K562 (cell line): Measurements from ENCODE around the gene SLC12A1. TPM values are rescaled to one million over a fixed set of nuclear protein-coding genes. Genes with fewer than 3 reads are reported as not detected.

Experiments
- SREBF1 ChIP-seq: fragments of 150-350 bp; IDR thresholded peaks from 2 replicates; pipeline ENCODE4 v1.6.1; 2014; ENCODE audit warnings: antibody characterized with exemption, low read depth, low read length, borderline replicate concordance
- polyA plus RNA-seq, 8 experiments: library from polyadenylated mRNA; depleted of rRNA in 4 of 8; stranded (reverse) in 5 of 8; unstranded in 3 of 8; fragments of >200 nt; fragmentation: Nextera tagmentation in 2 of 8; fragmentation: Illumina TruSeq in 1 of 8; extraction: Ambion mirVana in 2 of 8; extraction: Trizol in 1 of 8; gene quantifications; 2 replicates each; pipeline versions ENCODE4 v1.2.1 to v1.2.3, GENCODE V29; 2011 to 2014; ENCODE audit warnings: inconsistent platforms in 1 of 8, missing spikeins in 1 of 8
- total RNA-seq, 7 experiments: library from RNA; depleted of rRNA in 6 of 7; stranded (reverse); fragments of >200 nt in 6 of 7; fragmentation: Illumina TruSeq in 2 of 7; extraction: Trizol in 2 of 7; gene quantifications; 2 replicates each; pipeline versions ENCODE4 v1.2.1 to v1.2.3, GENCODE V29; 2011 to 2021; ENCODE audit warnings: low replicate concordance in 1 of 7
- TF ChIP-seq, protein P1 (sequence below): fragments of 450-650 bp; IDR thresholded peaks from 2 replicates; pipeline ENCODE4 v1.6.1; 2016; ENCODE audit warnings: mild to moderate bottlenecking, moderate library complexity

SLC12A1 gene
- total and polyA plus RNA-seq, 9 of the 15 experiments (the other 6 are each of a cell fraction or from before 2014, with no cell fraction given): not detected

DNA sequence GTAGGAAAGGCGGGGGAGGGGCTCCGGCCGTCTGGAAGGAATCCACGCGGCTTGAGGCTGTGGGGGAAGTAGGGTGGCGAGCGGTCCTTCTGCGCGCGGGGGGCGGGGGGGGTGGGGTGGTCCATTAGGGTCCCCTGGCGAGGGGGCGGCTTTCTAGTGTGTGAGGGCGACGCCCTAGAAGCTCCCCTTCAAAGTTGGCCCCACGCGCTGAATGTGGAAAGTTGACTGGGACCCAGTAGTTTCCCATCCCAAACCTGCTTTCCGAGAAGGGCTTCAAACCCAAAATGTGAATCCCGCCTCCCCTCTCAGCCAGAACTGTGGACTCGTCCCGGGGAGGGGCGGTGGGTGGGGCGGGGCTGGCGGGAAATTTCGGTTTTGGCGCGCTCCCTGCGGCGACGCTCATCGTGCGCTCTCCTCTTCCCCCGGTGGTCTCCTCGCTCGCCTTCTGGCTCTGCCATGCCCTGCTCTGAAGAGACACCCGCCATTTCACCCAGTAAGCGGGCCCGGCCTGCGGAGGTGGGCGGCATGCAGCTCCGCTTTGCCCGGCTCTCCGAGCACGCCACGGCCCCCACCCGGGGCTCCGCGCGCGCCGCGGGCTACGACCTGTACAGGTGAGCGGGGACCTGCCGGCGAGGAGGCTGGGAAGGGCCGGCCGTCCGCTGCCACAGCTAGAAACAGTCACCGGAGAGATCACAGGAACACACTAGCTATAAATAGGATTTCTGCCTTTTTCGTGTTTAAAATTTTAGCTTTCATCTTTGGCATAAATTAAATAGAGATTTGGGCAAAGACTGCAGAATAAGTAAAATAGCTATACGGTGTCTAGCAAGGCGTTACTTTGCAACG, 125.9 kb downstream of the SLC12A1 start (continued):
- TF ChIP-seq, protein P1, sequence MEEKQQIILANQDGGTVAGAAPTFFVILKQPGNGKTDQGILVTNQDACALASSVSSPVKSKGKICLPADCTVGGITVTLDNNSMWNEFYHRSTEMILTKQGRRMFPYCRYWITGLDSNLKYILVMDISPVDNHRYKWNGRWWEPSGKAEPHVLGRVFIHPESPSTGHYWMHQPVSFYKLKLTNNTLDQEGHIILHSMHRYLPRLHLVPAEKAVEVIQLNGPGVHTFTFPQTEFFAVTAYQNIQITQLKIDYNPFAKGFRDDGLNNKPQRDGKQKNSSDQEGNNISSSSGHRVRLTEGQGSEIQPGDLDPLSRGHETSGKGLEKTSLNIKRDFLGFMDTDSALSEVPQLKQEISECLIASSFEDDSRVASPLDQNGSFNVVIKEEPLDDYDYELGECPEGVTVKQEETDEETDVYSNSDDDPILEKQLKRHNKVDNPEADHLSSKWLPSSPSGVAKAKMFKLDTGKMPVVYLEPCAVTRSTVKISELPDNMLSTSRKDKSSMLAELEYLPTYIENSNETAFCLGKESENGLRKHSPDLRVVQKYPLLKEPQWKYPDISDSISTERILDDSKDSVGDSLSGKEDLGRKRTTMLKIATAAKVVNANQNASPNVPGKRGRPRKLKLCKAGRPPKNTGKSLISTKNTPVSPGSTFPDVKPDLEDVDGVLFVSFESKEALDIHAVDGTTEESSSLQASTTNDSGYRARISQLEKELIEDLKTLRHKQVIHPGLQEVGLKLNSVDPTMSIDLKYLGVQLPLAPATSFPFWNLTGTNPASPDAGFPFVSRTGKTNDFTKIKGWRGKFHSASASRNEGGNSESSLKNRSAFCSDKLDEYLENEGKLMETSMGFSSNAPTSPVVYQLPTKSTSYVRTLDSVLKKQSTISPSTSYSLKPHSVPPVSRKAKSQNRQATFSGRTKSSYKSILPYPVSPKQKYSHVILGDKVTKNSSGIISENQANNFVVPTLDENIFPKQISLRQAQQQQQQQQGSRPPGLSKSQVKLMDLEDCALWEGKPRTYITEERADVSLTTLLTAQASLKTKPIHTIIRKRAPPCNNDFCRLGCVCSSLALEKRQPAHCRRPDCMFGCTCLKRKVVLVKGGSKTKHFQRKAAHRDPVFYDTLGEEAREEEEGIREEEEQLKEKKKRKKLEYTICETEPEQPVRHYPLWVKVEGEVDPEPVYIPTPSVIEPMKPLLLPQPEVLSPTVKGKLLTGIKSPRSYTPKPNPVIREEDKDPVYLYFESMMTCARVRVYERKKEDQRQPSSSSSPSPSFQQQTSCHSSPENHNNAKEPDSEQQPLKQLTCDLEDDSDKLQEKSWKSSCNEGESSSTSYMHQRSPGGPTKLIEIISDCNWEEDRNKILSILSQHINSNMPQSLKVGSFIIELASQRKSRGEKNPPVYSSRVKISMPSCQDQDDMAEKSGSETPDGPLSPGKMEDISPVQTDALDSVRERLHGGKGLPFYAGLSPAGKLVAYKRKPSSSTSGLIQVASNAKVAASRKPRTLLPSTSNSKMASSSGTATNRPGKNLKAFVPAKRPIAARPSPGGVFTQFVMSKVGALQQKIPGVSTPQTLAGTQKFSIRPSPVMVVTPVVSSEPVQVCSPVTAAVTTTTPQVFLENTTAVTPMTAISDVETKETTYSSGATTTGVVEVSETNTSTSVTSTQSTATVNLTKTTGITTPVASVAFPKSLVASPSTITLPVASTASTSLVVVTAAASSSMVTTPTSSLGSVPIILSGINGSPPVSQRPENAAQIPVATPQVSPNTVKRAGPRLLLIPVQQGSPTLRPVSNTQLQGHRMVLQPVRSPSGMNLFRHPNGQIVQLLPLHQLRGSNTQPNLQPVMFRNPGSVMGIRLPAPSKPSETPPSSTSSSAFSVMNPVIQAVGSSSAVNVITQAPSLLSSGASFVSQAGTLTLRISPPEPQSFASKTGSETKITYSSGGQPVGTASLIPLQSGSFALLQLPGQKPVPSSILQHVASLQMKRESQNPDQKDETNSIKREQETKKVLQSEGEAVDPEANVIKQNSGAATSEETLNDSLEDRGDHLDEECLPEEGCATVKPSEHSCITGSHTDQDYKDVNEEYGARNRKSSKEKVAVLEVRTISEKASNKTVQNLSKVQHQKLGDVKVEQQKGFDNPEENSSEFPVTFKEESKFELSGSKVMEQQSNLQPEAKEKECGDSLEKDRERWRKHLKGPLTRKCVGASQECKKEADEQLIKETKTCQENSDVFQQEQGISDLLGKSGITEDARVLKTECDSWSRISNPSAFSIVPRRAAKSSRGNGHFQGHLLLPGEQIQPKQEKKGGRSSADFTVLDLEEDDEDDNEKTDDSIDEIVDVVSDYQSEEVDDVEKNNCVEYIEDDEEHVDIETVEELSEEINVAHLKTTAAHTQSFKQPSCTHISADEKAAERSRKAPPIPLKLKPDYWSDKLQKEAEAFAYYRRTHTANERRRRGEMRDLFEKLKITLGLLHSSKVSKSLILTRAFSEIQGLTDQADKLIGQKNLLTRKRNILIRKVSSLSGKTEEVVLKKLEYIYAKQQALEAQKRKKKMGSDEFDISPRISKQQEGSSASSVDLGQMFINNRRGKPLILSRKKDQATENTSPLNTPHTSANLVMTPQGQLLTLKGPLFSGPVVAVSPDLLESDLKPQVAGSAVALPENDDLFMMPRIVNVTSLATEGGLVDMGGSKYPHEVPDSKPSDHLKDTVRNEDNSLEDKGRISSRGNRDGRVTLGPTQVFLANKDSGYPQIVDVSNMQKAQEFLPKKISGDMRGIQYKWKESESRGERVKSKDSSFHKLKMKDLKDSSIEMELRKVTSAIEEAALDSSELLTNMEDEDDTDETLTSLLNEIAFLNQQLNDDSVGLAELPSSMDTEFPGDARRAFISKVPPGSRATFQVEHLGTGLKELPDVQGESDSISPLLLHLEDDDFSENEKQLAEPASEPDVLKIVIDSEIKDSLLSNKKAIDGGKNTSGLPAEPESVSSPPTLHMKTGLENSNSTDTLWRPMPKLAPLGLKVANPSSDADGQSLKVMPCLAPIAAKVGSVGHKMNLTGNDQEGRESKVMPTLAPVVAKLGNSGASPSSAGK: peak; percentile 68; the same call in 1 of the 2 replicates
- 0 out of 2 replicates have a peak, but pooled peaks have one; percentile 35 for TF ChIP-seq SREBF1
- TF ChIP-seq, all 486 proteins: peak for 60
